Loucy (cell line): ENCODE results near the gene PKDREJ.

Source experiments
- CTCF ChIP-seq: fragments of 200-600 bp; sonication (generic); conservative IDR thresholded peaks from 2 replicates; pipeline ENCODE4 v1.5.1; 2014; ENCODE audit warnings: mild to moderate bottlenecking, antibody characterized with exemption, low read length
- EZH2phosphoT487 ChIP-seq: fragments of 200-600 bp; IDR thresholded peaks from 2 replicates; pipeline ENCODE4 v1.6.1; 2018; ENCODE audit warnings: antibody characterized with exemption, mild to moderate bottlenecking, moderate library complexity, borderline replicate concordance

DNA sequence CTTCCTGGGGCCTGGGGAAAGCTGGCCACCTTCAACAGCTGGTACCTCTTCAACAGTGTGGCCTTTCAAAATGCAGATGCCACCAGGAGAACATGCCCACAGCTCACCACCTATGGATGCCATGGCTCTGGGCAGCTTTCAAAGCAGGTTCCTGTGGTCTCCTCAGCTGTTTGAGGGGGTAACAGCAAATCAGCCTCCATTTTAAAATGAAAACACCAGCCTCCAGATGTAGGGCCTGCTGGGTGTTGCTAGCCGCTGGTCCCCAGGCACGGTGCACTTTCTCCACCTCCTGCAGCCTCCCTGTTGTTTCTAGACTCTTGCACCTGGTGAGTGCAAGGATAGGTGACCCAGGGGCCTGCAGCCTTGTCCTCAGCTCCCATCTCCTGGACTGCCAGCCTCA lies 23.1 kb downstream of the PKDREJ start:
- no peak for TF ChIP-seq CTCF
- no peak for TF ChIP-seq EZH2phosphoT487
